Fibroblast of mammary gland (primary cell): ENCODE measurements around the gene ADAM19.

Experiments
- DNase-seq: peaks from one replicate; pipeline ENCODE4 v3.0.0-alpha.2; 2010; ENCODE audit warnings: low read depth
- H3K4me3 ChIP-seq: 2 replicates; pipeline ENCODE4 v1.5.1; 2011; ENCODE audit warnings: low read depth, mild to moderate bottlenecking, low read length, moderate library complexity; ENCODE audit not compliant: control insufficient read depth
- CTCF ChIP-seq: conservative IDR thresholded peaks from 2 replicates; pipeline ENCODE4 v1.5.1; 2011; ENCODE audit warnings: low read depth, low read length, inconsistent platforms; ENCODE audit not compliant: control insufficient read depth, insufficient read depth

ADAM19 gene

GRCh38 chr5:157450024-157450423 lies 125.6 kb downstream of the ADAM19 start:
- no peak overlapping the region for H3K4me3 ChIP-seq
- no peak for DNase-seq
- no peak for TF ChIP-seq CTCF

GRCh38 chr5:157449011-157449723 lies 126.4 kb downstream of the ADAM19 start:
- H3K4me3 ChIP-seq, result no peak overlapping the region
- TF ChIP-seq CTCF, result no peak
- peak; percentile 24 for DNase-seq

- TF ChIP-seq CTCF, result no peak
- DNase-seq, result no peak
- H3K4me3 ChIP-seq, result no peak overlapping the region
These were observed 128.4 kb downstream of the ADAM19 start for GRCh38 chr5:157447201-157447637.

- TF ChIP-seq CTCF, result no peak
- no peak overlapping the region for H3K4me3 ChIP-seq
- DNase-seq, result no peak
These were observed 129.1 kb downstream of the ADAM19 start for GRCh38 chr5:157446412-157446935.

- H3K4me3 ChIP-seq, result no peak overlapping the region
- no peak for TF ChIP-seq CTCF
- no peak for DNase-seq
These were observed 129.7 kb downstream of the ADAM19 start for GRCh38 chr5:157445745-157446411.

- no peak for DNase-seq
- no peak for TF ChIP-seq CTCF
- no peak overlapping the region for H3K4me3 ChIP-seq
These were observed 131.4 kb downstream of the ADAM19 start for GRCh38 chr5:157444224-157444623.
